Activated CD4-positive, alpha-beta T cell treated with anti-CD3 and anti-CD28 coated beads, Interleukin-2, amount 50 U/mL, for 24 hours (primary cell): Measurements from ENCODE around the gene SLC16A12.

ENCODE experiments used
- DNase-seq, 2 donors: peaks; one replicate each; pipeline ENCODE4 v3.0.0-alpha.2; 2020; ENCODE audit warnings: low read depth in 1 of 2, low spot score in 1 of 2

The SLC16A12 gene

GRCh38 chr10:89515031-89515841 is 20.2 kb downstream of the SLC16A12 start:
- no peak for DNase-seq

- DNase-seq, result no peak
Measured at GRCh38 chr10:89513206-89513605, 22.2 kb downstream of the SLC16A12 start.

GRCh38 chr10:89505640-89506275 is 29.6 kb downstream of the SLC16A12 start:
- no peak for DNase-seq

GRCh38 chr10:89504691-89505090 is 30.7 kb downstream of the SLC16A12 start:
- DNase-seq, result no peak

GRCh38 chr10:89503652-89504370 is 31.6 kb downstream of the SLC16A12 start:
- DNase-seq, result no peak

- no peak for DNase-seq
Measured at GRCh38 chr10:89503151-89503550, 32.2 kb downstream of the SLC16A12 start.

GRCh38 chr10:89502549-89502948 is 32.8 kb downstream of the SLC16A12 start:
- DNase-seq, result no peak

- DNase-seq, result no peak
Measured at GRCh38 chr10:89494575-89494974, 40.8 kb downstream of the SLC16A12 start.

- DNase-seq, result no peak
Measured at GRCh38 chr10:89494068-89494467, 41.3 kb downstream of the SLC16A12 start.

GRCh38 chr10:89491932-89492331 is 43.5 kb downstream of the SLC16A12 start:
- no peak for DNase-seq

GRCh38 chr10:89490596-89491335 is 44.6 kb downstream of the SLC16A12 start:
- no peak for DNase-seq

GRCh38 chr10:89482256-89482655 is 53.1 kb downstream of the SLC16A12 start:
- DNase-seq, result no peak

GRCh38 chr10:89481662-89482061 is 53.7 kb downstream of the SLC16A12 start:
- DNase-seq, result no peak

- DNase-seq, result no peak
Measured at GRCh38 chr10:89479771-89480446, 55.5 kb downstream of the SLC16A12 start.

- no peak for DNase-seq
Measured at GRCh38 chr10:89478739-89479654, 56.4 kb downstream of the SLC16A12 start.

- no peak for DNase-seq
Measured at GRCh38 chr10:89478085-89478738, 57.2 kb downstream of the SLC16A12 start.

- no peak for DNase-seq
Measured at GRCh38 chr10:89476150-89476549, 59.2 kb downstream of the SLC16A12 start.

- DNase-seq, result no peak
Measured at GRCh38 chr10:89475591-89475998, 59.8 kb downstream of the SLC16A12 start.

- no peak for DNase-seq
Measured at GRCh38 chr10:89475125-89475524, 60.3 kb downstream of the SLC16A12 start.
